ENCODE results near the gene ACSS1.
A peak's percentile ranks its signal among the peaks of the same experiment; 100 is the strongest.

Gene ACSS1

DNA sequence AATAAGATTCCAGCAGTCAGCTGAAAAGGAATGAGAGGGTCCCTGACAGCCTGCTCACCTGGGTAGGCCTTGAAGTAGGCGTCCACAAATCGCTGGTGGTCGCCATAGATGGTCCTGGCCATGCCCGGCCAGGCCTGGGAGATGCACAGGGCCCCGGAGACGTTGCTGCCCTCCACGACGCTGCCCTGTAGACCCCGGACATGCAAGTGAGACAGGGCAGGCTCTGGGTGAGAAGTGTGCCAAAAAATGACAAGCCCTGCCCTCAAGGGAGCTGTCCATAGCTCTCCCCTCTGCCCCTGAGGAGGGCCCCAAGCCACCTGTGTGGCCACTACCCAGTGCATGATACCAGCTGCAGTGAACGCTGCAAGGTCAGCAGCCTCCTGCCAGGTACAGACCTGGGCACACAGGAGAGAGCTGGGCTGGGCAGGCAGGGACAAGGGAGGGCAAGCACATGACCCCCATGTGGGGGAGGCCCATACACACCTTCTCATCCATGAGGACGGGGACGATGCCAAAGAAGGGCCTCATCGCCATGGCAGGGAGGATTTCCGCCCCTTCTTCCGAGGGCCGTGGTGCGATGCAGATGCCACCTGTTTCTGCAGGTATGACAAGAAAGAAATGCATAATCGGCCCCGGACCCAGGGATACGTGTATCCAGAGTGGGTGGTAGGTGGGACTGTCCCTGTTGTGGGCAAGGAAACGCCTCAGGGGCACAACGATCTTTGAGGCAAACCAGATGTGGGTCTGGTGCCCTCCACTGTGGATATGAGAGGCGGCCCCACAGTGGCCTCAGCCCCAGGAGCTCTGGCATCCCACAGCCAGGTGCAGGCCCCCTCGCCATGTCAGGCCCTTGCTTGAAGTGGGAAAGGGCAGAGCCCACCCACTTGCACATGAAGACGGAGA lies 44.2 kb downstream of the ACSS1 start:
- no peak overlapping the region for H3K9ac ChIP-seq (ENCODE audit: low read length)
- no peak overlapping the region for H3K4me3 ChIP-seq (ENCODE audit: low read length)
- H3K27ac ChIP-seq (ENCODE audit: low read depth, low read length): no peak overlapping the region
- H3K36me3 ChIP-seq (ENCODE audit: control insufficient read depth, insufficient read depth, low read length): peaks cover 32% of the 10 kb centered on the region
- H3K27me3 ChIP-seq (ENCODE audit: control insufficient read depth, insufficient read depth, low read length): no peaks in the 10 kb centered on the region
- H3K4me1 ChIP-seq (ENCODE audit: control insufficient read depth, insufficient read depth, low read length): peaks cover 8% of the 10 kb centered on the region

GRCh38 chr20:25012616-25013189 lies 45.2 kb downstream of the ACSS1 start:
- peaks cover 38% of the 10 kb centered on the region for H3K36me3 ChIP-seq (ENCODE audit: control insufficient read depth, insufficient read depth, low read length)
- H3K27ac ChIP-seq (ENCODE audit: low read depth, low read length): no peak overlapping the region
- H3K4me1 ChIP-seq (ENCODE audit: control insufficient read depth, insufficient read depth, low read length): peaks cover 8% of the 10 kb centered on the region
- H3K27me3 ChIP-seq (ENCODE audit: control insufficient read depth, insufficient read depth, low read length): no peaks in the 10 kb centered on the region
- H3K4me3 ChIP-seq (ENCODE audit: low read length): no peak overlapping the region
- H3K9ac ChIP-seq (ENCODE audit: low read length): no peak overlapping the region

DNA sequence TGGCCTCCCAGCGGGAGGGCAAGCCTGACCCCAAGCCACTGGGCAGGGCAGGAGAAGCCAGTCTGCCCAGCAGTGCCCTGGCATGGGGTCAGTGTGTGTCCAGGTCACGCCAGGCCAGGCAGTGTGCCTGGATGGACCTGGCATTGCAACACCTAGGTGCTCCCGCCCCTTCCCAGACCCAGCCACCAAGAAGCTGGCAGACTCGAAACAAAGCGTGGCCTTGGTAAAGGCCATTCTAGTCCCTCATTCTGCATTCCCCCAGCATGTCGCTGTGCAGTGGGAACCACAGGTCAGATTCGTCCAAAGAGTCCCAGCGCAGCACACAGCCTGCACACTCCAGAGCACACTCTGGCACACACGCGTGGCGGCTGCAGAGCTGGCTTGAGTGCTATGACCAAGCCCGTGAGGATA lies 46.1 kb downstream of the ACSS1 start:
- H3K27me3 ChIP-seq (ENCODE audit: control insufficient read depth, insufficient read depth, low read length): no peaks in the 10 kb centered on the region
- no peak overlapping the region for H3K9ac ChIP-seq (ENCODE audit: low read length)
- no peak overlapping the region for H3K4me3 ChIP-seq (ENCODE audit: low read length)
- H3K36me3 ChIP-seq (ENCODE audit: control insufficient read depth, insufficient read depth, low read length): peaks cover 40% of the 10 kb centered on the region
- H3K4me1 ChIP-seq (ENCODE audit: control insufficient read depth, insufficient read depth, low read length): peaks cover 13% of the 10 kb centered on the region
- no peak overlapping the region for H3K27ac ChIP-seq (ENCODE audit: low read depth, low read length)

GRCh38 chr20:25011261-25011660 lies 46.7 kb downstream of the ACSS1 start:
- no peak overlapping the region for H3K27ac ChIP-seq (ENCODE audit: low read depth, low read length)
- peaks cover 18% of the 10 kb centered on the region for H3K4me1 ChIP-seq (ENCODE audit: control insufficient read depth, insufficient read depth, low read length)
- H3K36me3 ChIP-seq (ENCODE audit: control insufficient read depth, insufficient read depth, low read length): peaks cover 40% of the 10 kb centered on the region
- no peak overlapping the region for H3K9ac ChIP-seq (ENCODE audit: low read length)
- no peak overlapping the region for H3K4me3 ChIP-seq (ENCODE audit: low read length)
- H3K27me3 ChIP-seq (ENCODE audit: control insufficient read depth, insufficient read depth, low read length): no peaks in the 10 kb centered on the region

DNA sequence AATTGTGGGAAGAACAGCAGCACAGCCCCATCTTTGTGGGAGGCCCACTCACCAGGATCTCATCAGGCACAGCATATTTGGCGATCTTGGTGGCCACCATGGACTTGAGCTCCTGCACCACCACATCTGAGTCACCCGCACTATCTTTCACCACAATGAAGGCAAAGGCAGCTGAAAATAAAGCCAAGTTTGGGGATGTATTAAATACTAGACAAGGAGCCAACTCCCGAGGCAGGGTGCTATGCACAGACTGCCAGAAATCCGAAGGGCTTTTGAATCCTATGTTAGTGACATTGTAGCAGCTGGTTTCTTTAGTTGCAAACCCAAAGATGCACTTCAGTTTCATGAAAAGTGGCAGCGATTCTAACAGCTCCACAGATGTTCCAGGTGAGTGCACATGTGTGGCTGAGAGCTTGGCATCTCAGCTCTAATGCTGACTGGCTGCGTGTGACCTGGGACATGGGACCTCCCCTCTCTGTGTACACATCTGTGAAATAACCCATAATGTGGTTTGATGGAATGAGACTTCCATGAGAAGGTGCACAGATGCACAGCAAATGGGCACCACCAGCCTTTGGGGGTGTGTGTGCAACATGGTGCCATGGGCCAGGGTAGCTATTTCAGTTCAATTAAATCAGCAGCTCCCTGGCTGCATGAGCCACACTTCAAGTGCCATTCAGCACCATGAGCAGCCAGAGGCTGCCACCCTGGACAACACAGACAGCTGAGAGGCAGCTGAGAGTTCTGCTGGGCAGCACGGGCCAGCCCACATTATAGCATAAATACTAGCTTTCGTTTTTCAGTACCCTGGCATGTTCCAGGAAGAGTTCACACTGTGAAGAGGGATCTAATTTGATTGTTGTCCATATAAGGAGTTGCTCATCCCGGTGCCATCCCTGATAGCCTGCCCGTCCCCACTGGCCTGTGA lies 48.5 kb downstream of the ACSS1 start:
- H3K9ac ChIP-seq (ENCODE audit: low read length): no peak overlapping the region
- peak overlapping the region; percentile 68 for H3K27ac ChIP-seq (ENCODE audit: low read depth, low read length)
- no peak overlapping the region for H3K4me3 ChIP-seq (ENCODE audit: low read length)
- H3K4me1 ChIP-seq (ENCODE audit: control insufficient read depth, insufficient read depth, low read length): peaks cover 28% of the 10 kb centered on the region
- H3K27me3 ChIP-seq (ENCODE audit: control insufficient read depth, insufficient read depth, low read length): no peaks in the 10 kb centered on the region
- peaks cover 40% of the 10 kb centered on the region for H3K36me3 ChIP-seq (ENCODE audit: control insufficient read depth, insufficient read depth, low read length)

DNA sequence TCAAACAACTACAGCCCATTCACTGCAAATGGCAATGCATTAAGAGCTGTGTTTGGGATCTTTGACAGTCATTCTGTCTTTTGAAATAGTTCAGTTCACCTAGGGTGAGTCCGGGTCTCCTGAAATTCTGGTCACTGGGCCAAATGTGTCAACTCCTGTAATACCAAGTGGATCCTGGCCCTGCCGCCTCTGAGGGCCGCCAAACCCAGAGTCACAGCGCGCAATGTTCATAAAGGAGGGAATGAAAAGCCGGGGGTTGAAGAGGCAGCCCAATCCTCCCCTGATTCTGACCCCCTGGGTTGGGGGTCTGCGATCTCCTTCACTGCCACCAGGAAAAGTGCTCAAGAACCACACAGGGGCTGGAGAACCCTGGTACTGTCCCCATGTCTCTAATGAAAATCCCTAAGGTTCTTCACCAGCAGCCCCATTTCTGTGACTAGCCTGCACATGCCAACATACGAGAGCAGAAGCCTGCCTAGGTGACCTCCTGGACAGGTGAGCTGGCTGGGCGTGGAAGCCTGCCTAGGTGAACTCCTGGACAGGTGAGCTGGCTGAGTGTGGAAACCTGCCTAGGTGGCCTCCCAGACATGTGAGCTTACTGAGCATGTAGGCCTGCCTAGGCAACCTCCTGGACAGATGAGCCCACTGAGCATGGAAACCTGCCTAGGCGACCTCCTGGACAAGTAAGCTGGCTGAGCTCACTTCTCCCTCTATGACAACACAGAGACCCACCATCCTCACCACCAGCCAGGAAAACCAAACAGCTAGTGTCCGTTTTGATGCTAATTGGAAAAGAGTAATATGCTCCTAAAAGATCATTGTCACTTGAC lies 49.3 kb downstream of the ACSS1 start:
- peaks cover 36% of the 10 kb centered on the region for H3K36me3 ChIP-seq (ENCODE audit: control insufficient read depth, insufficient read depth, low read length)
- no peak overlapping the region for H3K27ac ChIP-seq (ENCODE audit: low read depth, low read length)
- H3K27me3 ChIP-seq (ENCODE audit: control insufficient read depth, insufficient read depth, low read length): no peaks in the 10 kb centered on the region
- H3K4me1 ChIP-seq (ENCODE audit: control insufficient read depth, insufficient read depth, low read length): peaks cover 28% of the 10 kb centered on the region
- H3K4me3 ChIP-seq (ENCODE audit: low read length): no peak overlapping the region
- H3K9ac ChIP-seq (ENCODE audit: low read length): no peak overlapping the region

DNA sequence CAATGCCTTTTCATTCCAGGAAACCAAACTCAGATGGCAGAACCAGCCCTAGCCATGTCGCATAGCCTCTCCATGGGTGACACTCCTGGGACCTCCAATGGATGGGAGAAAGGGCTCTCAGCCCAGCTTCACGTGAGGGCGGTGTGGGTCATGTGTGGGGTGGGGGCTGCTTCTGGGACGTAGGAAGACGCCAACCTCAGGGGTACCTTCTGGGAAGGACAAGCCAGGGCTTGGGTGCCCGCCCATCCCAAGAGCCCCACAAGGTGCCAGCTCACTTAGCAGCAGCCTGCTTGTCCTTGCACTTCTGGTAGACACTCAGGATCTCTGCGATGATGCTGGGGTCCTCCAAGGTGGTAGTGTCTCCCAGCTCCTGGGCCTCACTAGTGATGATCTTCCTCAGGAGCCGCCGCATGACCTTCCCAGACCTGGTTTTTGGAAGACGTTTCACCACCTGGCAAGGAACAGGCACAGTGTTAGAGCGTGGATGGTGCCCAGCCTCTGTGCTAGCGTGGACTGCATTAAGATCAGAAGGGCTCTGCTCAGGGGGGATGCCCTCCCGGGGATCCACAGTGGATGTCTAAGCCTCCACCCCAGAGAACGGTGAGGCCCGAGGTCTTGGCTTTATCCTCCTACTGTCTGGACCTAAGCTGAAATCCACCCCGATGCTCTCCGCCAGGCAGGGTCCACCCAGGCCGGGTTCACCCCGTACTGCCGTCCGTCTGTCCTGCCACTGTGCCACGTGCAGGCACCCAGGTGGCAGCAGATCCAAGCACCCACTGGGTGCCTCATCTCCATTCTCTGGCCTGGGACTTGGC lies 50.2 kb downstream of the ACSS1 start:
- Histone ChIP-seq H3K27ac (ENCODE audit: low read depth, low read length) (peak overlapping the region; percentile 70), H3K27me3 (ENCODE audit: control insufficient read depth, insufficient read depth, low read length) (no peaks in the 10 kb centered on the region), H3K4me1 (ENCODE audit: control insufficient read depth, insufficient read depth, low read length) (peaks cover 28% of the 10 kb centered on the region), H3K36me3 (ENCODE audit: control insufficient read depth, insufficient read depth, low read length) (peaks cover 28% of the 10 kb centered on the region), H3K9ac (ENCODE audit: low read length) (no peak overlapping the region), H3K4me3 (ENCODE audit: low read length) (no peak overlapping the region)

DNA sequence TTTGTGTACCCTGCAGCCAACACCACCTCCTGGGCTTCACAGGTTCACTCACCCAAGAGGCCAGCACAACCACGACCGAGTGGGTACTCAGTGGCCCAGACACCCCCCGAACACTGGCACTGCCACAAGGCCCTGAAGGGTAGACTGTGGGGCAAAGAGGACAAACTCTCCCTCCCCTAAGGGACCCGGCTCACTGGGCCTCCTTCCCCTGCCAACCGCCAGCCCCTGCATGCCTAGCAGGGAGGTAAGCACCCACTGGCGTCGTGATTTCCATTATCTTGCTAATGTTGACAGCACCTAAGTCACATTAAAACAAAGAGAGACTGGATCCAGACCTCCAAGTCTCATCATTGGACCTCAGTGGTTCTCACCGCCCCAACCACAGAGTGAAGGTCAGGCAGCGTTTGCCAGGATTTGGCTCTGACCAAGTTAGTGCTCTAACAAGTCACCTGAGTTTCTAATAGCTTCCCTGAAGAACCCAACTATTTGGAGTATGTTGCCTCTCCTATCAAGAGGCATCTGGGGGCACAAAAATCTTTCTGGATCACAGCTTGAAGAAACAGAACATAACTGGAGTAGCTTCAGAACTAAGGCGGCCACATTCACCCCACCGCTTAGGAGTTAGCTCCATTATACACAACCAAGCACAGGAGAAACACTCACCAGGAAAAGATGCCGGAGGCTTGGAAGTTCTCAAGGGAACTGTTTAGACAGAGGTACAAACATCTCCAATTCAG lies 51.3 kb downstream of the ACSS1 start:
- Histone ChIP-seq H3K27ac (ENCODE audit: low read depth, low read length) (peak overlapping the region; percentile 70), H3K36me3 (ENCODE audit: control insufficient read depth, insufficient read depth, low read length) (peaks cover 18% of the 10 kb centered on the region), H3K27me3 (ENCODE audit: control insufficient read depth, insufficient read depth, low read length) (no peaks in the 10 kb centered on the region), H3K4me3 (ENCODE audit: low read length) (no peak overlapping the region), H3K9ac (ENCODE audit: low read length) (no peak overlapping the region), H3K4me1 (ENCODE audit: control insufficient read depth, insufficient read depth, low read length) (peaks cover 28% of the 10 kb centered on the region)

DNA sequence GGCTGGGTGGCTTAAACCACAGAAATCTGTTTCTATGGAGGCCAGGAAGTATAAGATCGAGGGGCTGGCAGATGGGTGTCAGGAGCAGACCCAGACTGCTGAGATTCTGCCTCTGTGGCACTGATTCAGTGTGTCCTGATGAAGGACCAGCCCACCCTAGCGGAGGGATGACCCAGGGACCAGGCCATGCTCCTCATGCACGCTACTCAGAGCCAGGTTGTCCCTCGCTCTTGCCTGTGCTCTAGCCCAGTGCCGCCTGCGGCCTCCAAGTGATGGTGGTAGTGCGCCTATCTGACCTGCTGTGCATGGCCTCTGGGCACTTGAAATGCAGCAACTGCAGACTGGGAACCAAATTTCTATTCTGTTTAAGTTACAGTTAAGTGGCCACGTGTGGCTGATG lies 52.3 kb downstream of the ACSS1 start:
- Histone ChIP-seq H3K4me1 (ENCODE audit: control insufficient read depth, insufficient read depth, low read length) (peaks cover 29% of the 10 kb centered on the region), H3K27ac (ENCODE audit: low read depth, low read length) (peak overlapping the region; percentile 70), H3K9ac (ENCODE audit: low read length) (no peak overlapping the region), H3K36me3 (ENCODE audit: control insufficient read depth, insufficient read depth, low read length) (peaks cover 17% of the 10 kb centered on the region), H3K4me3 (ENCODE audit: low read length) (no peak overlapping the region), H3K27me3 (ENCODE audit: control insufficient read depth, insufficient read depth, low read length) (no peaks in the 10 kb centered on the region)

- peaks cover 33% of the 10 kb centered on the region for H3K4me1 ChIP-seq (ENCODE audit: control insufficient read depth, insufficient read depth, low read length)
- peaks cover 12% of the 10 kb centered on the region for H3K36me3 ChIP-seq (ENCODE audit: control insufficient read depth, insufficient read depth, low read length)
- no peak overlapping the region for H3K4me3 ChIP-seq (ENCODE audit: low read length)
- H3K9ac ChIP-seq (ENCODE audit: low read length): no peak overlapping the region
- no peaks in the 10 kb centered on the region for H3K27me3 ChIP-seq (ENCODE audit: control insufficient read depth, insufficient read depth, low read length)
- peak overlapping the region; percentile 70 for H3K27ac ChIP-seq (ENCODE audit: low read depth, low read length)
Measured at GRCh38 chr20:25005220-25005619, 52.7 kb downstream of the ACSS1 start.

DNA sequence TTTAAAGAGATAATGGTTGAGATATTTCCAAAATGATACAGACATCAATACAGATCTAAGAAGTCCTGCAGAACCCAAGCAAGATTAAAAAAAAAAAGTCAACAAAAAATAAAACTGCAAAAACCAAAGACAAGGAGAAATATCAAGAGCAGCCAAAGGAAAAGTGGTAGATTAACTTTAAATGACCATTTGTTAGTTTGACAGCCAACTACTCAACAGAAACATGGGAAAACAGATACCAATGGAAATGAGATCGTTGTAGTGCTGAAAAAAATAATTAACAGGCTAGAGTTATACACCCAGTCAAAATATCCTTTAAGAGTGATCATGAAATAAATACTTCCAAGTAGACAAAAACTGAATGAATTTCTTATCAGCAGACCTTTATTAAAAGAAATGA lies 54.9 kb downstream of the ACSS1 start:
- Histone ChIP-seq H3K36me3 (ENCODE audit: control insufficient read depth, insufficient read depth, low read length) (peaks cover 4% of the 10 kb centered on the region), H3K27me3 (ENCODE audit: control insufficient read depth, insufficient read depth, low read length) (no peaks in the 10 kb centered on the region), H3K9ac (ENCODE audit: low read length) (no peak overlapping the region), H3K4me3 (ENCODE audit: low read length) (no peak overlapping the region), H3K27ac (ENCODE audit: low read depth, low read length) (no peak overlapping the region), H3K4me1 (ENCODE audit: control insufficient read depth, insufficient read depth, low read length) (peaks cover 29% of the 10 kb centered on the region)

Data from rectal smooth muscle tissue (tissue), 1 donor.